Esophagus squamous epithelium (tissue), 4 donors: ENCODE results near the gene MPPED2.

Source experiments
- POLR2A ChIP-seq, 4 donors: fragments of 450-650 bp; IDR thresholded peaks; one replicate each; pipeline ENCODE4 v1.6.1; 2017; ENCODE audit warnings: antibody characterized with exemption in 4 of 4, mild to moderate bottlenecking in 4 of 4, moderate library complexity in 3 of 4
- TF ChIP-seq, protein P1 (sequence below), 6 experiments: fragments of 450-650 bp in 4 of 6; fragments of 200-600 bp in 2 of 6; sonication (generic) in 2 of 6; IDR thresholded peaks; one replicate each; pipeline ENCODE4 v1.5.1; 2016 to 2019; ENCODE audit warnings: antibody characterized with exemption in 6 of 6, mild to moderate bottlenecking in 4 of 6, moderate library complexity in 4 of 6

DNA sequence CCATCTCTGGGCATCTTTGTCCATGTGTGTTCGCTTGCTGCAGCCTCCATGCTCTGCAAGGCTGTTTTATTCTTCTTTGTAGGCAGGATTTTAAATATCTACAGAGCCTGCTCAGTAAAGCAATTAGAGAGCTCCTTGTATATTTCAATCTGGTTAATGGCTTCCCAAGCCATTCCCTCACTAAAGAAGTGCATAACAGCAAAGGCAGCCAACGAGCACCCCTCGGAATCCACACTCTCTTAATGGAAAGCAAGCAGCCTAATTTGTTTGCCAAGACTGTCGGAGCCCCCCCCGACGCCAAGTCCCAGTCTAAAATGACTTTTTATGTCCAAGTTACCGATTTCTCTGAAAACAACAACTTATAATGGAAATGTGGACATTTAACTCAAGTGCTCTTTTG, 139.6 kb downstream of the MPPED2 start:
- TF ChIP-seq, protein P1, sequence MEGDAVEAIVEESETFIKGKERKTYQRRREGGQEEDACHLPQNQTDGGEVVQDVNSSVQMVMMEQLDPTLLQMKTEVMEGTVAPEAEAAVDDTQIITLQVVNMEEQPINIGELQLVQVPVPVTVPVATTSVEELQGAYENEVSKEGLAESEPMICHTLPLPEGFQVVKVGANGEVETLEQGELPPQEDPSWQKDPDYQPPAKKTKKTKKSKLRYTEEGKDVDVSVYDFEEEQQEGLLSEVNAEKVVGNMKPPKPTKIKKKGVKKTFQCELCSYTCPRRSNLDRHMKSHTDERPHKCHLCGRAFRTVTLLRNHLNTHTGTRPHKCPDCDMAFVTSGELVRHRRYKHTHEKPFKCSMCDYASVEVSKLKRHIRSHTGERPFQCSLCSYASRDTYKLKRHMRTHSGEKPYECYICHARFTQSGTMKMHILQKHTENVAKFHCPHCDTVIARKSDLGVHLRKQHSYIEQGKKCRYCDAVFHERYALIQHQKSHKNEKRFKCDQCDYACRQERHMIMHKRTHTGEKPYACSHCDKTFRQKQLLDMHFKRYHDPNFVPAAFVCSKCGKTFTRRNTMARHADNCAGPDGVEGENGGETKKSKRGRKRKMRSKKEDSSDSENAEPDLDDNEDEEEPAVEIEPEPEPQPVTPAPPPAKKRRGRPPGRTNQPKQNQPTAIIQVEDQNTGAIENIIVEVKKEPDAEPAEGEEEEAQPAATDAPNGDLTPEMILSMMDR (IDR thresholded peaks at IDR 0.05): no peak
- no peak for TF ChIP-seq POLR2A (IDR thresholded peaks at IDR 0.05)
